Activated T-helper 17 cell treated with anti-CD3 and anti-CD28 coated beads, Interleukin-2, amount 50 U/mL, for 72 hours (primary cell): ENCODE results near the gene ADIPOR2. TPM values are rescaled to one million over a fixed set of nuclear protein-coding genes. Genes with fewer than 3 reads are reported as not detected.
A peak's percentile ranks its signal among the peaks of the same experiment; 100 is the strongest.

Experiments
- ATAC-seq: fragments of 150-1000 bp; cut with Tn5 transposase; replicated peaks from 2 replicates; pipeline ENCODE4 v1.10.0; 2021; ENCODE audit warnings: mild to moderate bottlenecking, moderate library complexity
- H3K27ac Mint-ChIP-seq: one replicate; pipeline ENCODE4 v1.8.0; 2022; ENCODE audit warnings: mixed read lengths
- H3K27me3 Mint-ChIP-seq: one replicate; pipeline ENCODE4 v1.8.0; 2022; ENCODE audit warnings: mixed read lengths
- H3K36me3 Mint-ChIP-seq: one replicate; pipeline ENCODE4 v1.8.0; 2022; ENCODE audit warnings: low read depth, mild to moderate bottlenecking, mixed read lengths
- H3K4me1 Mint-ChIP-seq: one replicate; pipeline ENCODE4 v1.8.0; 2022; ENCODE audit warnings: mixed read lengths
- H3K4me3 Mint-ChIP-seq: one replicate; pipeline ENCODE4 v1.8.0; 2022; ENCODE audit warnings: mild to moderate bottlenecking, mixed read lengths
- H3K9me3 Mint-ChIP-seq: one replicate; pipeline ENCODE4 v1.8.0; 2022; ENCODE audit warnings: mixed read lengths
- total RNA-seq, 2 donors: library from RNA; stranded (reverse); gene quantifications; one replicate each; pipeline ENCODE4 v1.2.3, GENCODE V29; 2022

The ADIPOR2 gene
- total RNA-seq, 2 donors from 2014 or later = 40.0 to 52.9 TPM

GRCh38 chr12:1778911-1779310 is 88.0 kb downstream of the ADIPOR2 start:
- H3K27me3 Mint-ChIP-seq = no peaks in the 10 kb centered on the region
- peaks cover 15% of the 10 kb centered on the region for H3K4me1 Mint-ChIP-seq
- ATAC-seq = no peak
- H3K27ac Mint-ChIP-seq = no peak overlapping the region
- H3K36me3 Mint-ChIP-seq = peaks cover 74% of the 10 kb centered on the region
- H3K9me3 Mint-ChIP-seq = no peaks in the 10 kb centered on the region
- H3K4me3 Mint-ChIP-seq = no peak overlapping the region

DNA sequence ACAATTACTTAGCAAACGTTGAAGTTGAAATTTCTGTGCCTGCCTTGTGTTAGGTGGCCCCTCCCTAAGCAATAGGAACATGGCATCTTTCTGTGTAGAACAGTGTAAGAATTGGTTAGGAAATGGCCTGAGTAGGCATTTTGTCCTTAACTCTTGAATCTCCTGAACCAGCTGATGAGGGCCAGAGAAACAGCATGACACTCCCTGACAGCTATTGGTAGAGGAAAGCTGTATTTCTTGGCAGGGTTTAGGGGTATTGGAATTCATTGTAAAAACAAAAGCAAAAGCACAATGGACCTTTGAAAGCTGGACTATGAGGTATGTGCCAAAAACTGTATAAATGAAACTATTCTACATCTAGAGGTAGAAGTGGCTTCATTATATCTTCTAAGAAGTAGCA is 88.9 kb downstream of the ADIPOR2 start:
- ATAC-seq = no peak
- Mint-ChIP-seq H3K9me3 (no peaks in the 10 kb centered on the region), H3K27me3 (no peaks in the 10 kb centered on the region), H3K4me3 (no peak overlapping the region), H3K27ac (no peak overlapping the region), H3K4me1 (peaks cover 10% of the 10 kb centered on the region), H3K36me3 (peaks cover 74% of the 10 kb centered on the region)

DNA sequence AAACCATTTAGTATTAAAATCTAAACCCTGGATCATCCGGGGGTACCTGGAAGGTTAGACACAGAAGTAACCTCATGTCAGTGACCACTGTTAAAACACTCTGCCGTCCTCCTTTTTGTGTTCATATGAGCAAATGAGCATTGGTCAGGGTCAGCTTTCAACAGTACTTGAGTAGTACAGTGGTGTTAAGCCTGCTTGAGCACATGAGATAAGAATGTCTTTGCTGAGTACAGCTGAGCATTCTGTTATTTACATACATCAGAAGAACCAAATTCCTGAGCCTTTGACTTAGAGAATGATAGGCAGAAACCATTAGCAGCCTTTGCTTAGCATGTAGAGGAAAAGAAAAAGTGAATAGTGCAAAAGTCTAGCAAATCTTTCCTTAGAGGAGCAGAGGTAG is 90.9 kb downstream of the ADIPOR2 start:
- no peaks in the 10 kb centered on the region for H3K9me3 Mint-ChIP-seq
- no peak for ATAC-seq
- peaks cover 5% of the 10 kb centered on the region for H3K4me1 Mint-ChIP-seq
- no peak overlapping the region for H3K27ac Mint-ChIP-seq
- H3K4me3 Mint-ChIP-seq = no peak overlapping the region
- no peaks in the 10 kb centered on the region for H3K27me3 Mint-ChIP-seq
- peaks cover 72% of the 10 kb centered on the region for H3K36me3 Mint-ChIP-seq

DNA sequence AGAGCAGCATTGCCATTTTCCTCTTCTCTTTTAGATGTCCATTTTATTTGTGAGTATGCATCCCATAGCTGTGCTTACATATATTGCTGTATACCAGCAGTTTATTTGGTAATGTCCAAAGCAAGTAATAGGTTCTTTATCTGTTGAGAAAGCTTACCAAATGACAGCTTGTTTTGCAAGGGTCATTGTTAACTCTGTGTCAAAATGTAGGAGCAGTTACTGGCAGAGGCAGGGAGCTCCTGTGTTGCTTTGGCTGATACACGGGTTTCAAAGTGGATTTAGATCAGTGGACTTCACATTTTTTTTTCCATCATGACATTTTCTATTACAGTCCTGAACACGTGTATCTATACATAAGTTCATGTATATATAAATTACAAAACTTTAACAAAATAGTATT is 91.3 kb downstream of the ADIPOR2 start:
- H3K27ac Mint-ChIP-seq = no peak overlapping the region
- no peak for ATAC-seq
- H3K9me3 Mint-ChIP-seq = no peaks in the 10 kb centered on the region
- no peaks in the 10 kb centered on the region for H3K27me3 Mint-ChIP-seq
- peaks cover 5% of the 10 kb centered on the region for H3K4me1 Mint-ChIP-seq
- H3K4me3 Mint-ChIP-seq = no peak overlapping the region
- H3K36me3 Mint-ChIP-seq = peaks cover 69% of the 10 kb centered on the region

DNA sequence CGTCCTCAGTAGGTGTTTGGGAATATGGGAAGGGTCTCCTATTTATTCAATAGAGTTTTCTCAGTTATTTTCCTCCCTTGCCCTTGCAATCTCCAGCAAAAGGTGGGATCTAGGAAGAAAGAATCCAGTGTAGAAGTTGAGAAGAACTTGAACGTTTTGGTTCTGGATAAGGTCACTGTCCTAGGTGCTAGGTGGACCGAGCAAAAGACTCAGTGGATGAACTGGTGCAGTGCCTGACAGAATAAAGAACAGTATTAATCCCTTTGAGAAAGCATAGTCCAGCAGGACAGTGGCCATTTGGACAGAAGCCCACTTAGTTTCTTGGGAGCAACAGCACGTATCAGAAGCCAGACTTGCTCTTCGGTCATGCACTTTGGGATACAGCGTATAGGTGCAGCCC is 96.8 kb downstream of the ADIPOR2 start:
- H3K27me3 Mint-ChIP-seq = no peaks in the 10 kb centered on the region
- no peaks in the 10 kb centered on the region for H3K9me3 Mint-ChIP-seq
- H3K4me3 Mint-ChIP-seq = no peak overlapping the region

DNA sequence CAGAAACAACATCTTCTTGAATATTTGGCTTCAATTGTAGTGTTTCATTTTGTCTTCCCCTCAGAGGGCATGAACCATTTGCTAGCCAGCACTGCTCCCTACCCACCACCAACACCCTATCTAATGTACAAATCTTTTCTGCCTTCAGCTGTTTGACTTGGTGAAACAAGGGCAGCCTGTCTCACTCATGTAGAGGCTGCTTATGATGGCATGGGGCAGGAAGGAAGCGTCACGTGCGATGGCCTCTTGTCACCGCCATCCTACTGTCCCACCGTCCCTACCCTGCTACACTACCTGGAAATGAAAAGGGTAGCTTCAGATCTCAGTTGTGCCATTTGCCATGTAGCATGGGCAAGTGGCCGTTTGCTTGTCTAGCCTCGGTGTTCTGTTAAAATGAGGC is 99.6 kb downstream of the ADIPOR2 start:
- no peaks in the 10 kb centered on the region for H3K27me3 Mint-ChIP-seq
- H3K4me1 Mint-ChIP-seq = peaks cover 11% of the 10 kb centered on the region
- no peak for ATAC-seq
- H3K4me3 Mint-ChIP-seq = no peak overlapping the region
- H3K36me3 Mint-ChIP-seq = peaks cover 9% of the 10 kb centered on the region
- H3K27ac Mint-ChIP-seq = peak overlapping the region; percentile 83
- H3K9me3 Mint-ChIP-seq = no peaks in the 10 kb centered on the region

More for the DNA sequence above, 96.8 kb downstream of the ADIPOR2 start:
- peaks cover 15% of the 10 kb centered on the region for H3K4me1 Mint-ChIP-seq
- no peak overlapping the region for H3K27ac Mint-ChIP-seq
- H3K36me3 Mint-ChIP-seq = peaks cover 36% of the 10 kb centered on the region
- ATAC-seq = no peak

GRCh38 chr12:1791104-1791841 is 100.4 kb downstream of the ADIPOR2 start:
- H3K27ac Mint-ChIP-seq = peak overlapping the region; percentile 83
- H3K4me3 Mint-ChIP-seq = peak overlapping the region; percentile 51

DNA sequence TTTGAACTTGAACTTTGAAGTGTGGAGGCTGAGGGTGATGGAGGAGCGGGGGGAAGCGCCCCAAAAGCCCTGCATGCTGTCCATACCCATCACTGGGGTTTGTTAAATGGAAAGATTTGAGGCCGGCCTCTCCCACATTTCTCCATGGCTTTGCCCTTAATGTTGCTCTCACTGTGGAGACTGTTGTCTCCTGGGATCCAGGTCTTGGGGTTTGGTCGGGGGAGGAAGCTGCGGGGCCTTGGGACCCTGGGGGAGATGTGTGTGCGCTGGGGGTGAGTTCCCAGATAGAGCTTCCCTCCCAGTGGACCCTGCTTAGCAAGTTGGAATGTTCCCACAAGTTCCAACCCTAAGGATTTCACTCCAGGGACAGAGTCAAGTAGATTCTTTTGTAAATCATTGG is 101.5 kb downstream of the ADIPOR2 start:
- Mint-ChIP-seq H3K4me3 (no peak overlapping the region), H3K36me3 (no peaks in the 10 kb centered on the region), H3K27me3 (no peaks in the 10 kb centered on the region), H3K9me3 (no peaks in the 10 kb centered on the region), H3K27ac (peak overlapping the region; percentile 83), H3K4me1 (peaks cover 10% of the 10 kb centered on the region)
- ATAC-seq = no peak

More at GRCh38 chr12:1791104-1791841, 100.4 kb downstream of the ADIPOR2 start:
- Mint-ChIP-seq H3K9me3 (no peaks in the 10 kb centered on the region), H3K36me3 (peaks cover under 1% of the 10 kb centered on the region), H3K4me1 (peaks cover 10% of the 10 kb centered on the region), H3K27me3 (no peaks in the 10 kb centered on the region)
- ATAC-seq = peak; percentile 34

GRCh38 chr12:1793426-1794210 is 102.7 kb downstream of the ADIPOR2 start:
- ATAC-seq = no peak
- peak overlapping the region; percentile 36 for H3K27ac Mint-ChIP-seq

GRCh38 chr12:1794440-1795090 is 103.7 kb downstream of the ADIPOR2 start:
- H3K27me3 Mint-ChIP-seq = no peaks in the 10 kb centered on the region
- no peak for ATAC-seq

More at GRCh38 chr12:1793426-1794210, 102.7 kb downstream of the ADIPOR2 start:
- Mint-ChIP-seq H3K4me1 (peaks cover 10% of the 10 kb centered on the region), H3K9me3 (no peaks in the 10 kb centered on the region), H3K36me3 (no peaks in the 10 kb centered on the region), H3K27me3 (no peaks in the 10 kb centered on the region), H3K4me3 (no peak overlapping the region)

DNA sequence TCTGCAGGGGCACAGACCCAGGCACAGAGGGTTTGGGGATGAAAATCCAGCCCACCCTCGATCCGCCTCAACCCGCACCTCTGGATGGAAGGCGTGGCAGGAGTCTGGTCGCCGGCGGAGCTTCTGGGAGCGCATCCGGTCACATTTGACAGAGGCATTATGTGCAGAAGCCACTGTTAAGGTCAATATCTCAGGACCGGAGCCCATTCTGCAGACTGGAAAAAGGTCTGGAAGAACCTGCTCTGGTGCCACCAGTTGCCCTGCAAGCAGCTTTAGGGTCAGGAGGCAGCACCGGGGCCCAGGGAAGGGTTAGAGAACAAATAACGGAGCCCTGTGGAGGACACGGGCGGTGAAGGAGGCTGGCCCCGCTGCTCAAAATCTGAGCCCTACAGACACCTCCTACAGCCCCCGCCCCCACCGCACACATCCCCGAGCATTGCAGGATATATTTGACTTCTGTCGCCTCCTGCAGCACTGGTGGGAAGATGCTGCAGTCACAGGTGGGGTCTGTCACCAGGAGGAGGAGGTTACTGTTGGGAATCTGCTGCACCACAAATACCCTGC is 104.4 kb downstream of the ADIPOR2 start:
- Mint-ChIP-seq H3K27me3 (no peaks in the 10 kb centered on the region), H3K4me3 (peak overlapping the region; percentile 77), H3K4me1 (peaks cover 10% of the 10 kb centered on the region), H3K9me3 (no peaks in the 10 kb centered on the region), H3K36me3 (no peaks in the 10 kb centered on the region), H3K27ac (peak overlapping the region; percentile 82)
- ATAC-seq = no peak

More at GRCh38 chr12:1794440-1795090, 103.7 kb downstream of the ADIPOR2 start:
- Mint-ChIP-seq H3K27ac (no peak overlapping the region), H3K4me3 (no peak overlapping the region), H3K9me3 (no peaks in the 10 kb centered on the region), H3K4me1 (peaks cover 10% of the 10 kb centered on the region), H3K36me3 (no peaks in the 10 kb centered on the region)

DNA sequence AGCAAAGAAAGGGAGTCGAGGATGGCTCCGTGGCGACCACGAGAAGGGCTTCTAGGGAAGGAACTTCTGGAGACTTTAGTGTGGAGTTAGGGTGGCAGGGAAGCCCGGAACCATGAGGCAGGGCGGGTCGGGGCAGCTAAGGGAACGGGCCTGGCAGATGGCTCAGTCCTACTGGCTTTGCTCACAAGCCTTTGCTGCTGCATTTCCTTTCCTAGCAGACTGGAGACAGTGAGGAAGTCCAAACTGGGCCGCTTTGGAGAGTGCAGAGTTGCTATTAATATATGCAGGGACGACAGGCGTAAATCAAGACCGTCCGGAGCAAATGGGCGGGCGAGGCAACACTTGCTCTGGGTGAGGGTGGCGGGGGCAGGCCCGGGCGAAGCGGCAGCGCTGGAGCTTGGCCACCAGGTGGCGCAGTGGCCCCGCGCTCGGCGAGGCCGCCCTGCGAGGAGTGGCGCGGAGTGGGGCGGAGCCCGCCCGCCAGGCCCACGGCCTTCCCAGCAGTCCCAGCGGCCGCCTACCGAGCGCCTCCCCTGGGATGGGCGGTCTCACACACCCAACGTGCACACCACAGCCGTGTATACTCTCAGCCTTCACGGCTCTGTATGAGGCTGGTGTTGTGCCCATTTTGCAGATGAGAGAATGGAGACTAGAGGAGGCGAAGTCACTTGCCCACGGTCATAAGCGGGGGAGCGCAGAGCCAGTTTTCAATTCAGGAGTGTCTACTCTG is 105.1 kb downstream of the ADIPOR2 start:
- Mint-ChIP-seq H3K4me1 (peaks cover 6% of the 10 kb centered on the region), H3K27ac (peak overlapping the region; percentile 82), H3K36me3 (no peaks in the 10 kb centered on the region), H3K9me3 (no peaks in the 10 kb centered on the region), H3K27me3 (no peaks in the 10 kb centered on the region), H3K4me3 (peak overlapping the region; percentile 77)
- ATAC-seq = peak; percentile 98

DNA sequence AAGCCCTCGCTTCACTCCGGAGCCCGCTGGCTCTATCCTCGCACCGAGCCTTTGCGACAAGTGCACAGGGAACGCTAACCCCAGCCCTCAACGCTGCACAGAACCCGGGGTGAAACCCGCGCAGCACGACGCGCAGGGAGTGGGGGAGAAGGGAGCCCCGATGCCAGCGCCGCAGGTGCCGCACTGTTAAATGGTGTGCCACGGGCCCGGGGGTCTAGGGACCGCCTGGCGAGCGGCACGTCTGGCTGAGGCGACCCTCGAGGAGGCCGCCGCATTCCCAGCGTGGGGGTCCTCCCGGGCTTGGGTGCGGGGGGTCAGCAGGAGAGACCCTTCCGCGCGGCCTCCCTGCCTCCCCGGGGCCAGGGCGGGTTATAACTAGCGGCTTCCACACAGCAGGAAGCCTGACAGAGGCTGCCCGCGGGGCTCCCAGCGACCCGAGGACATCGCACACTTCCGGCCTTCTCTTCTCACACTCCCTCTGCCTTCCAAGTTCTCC is 105.7 kb downstream of the ADIPOR2 start:
- ATAC-seq = peak; percentile 54
- Mint-ChIP-seq H3K27me3 (no peaks in the 10 kb centered on the region), H3K27ac (peak overlapping the region; percentile 82), H3K36me3 (no peaks in the 10 kb centered on the region), H3K9me3 (no peaks in the 10 kb centered on the region), H3K4me1 (no peaks in the 10 kb centered on the region), H3K4me3 (peak overlapping the region; percentile 77)
